SK-N-SH treated with all-trans-retinoic acid at 6 μM for 48 hours (cell line): Measurements from ENCODE around the gene EXD3.

ENCODE experiments used
- SNAI2 ChIP-seq: fragments of 250-450 bp; sonication (Bioruptor Pico); IDR thresholded peaks from 2 replicates; pipeline ENCODE4 v1.5.0; 2020; ENCODE audit warnings: mild to moderate bottlenecking, moderate library complexity
- ZFP3 ChIP-seq: fragments of 250-450 bp; sonication (Bioruptor Pico); IDR thresholded peaks from 2 replicates; pipeline ENCODE4 v1.5.0; 2020; ENCODE audit warnings: mild to moderate bottlenecking, moderate library complexity
- ZFP30 ChIP-seq: fragments of 450-650 bp; formaldehyde crosslinking; IDR thresholded peaks from 2 replicates; pipeline ENCODE4 v1.5.0; 2022; ENCODE audit warnings: mild to moderate bottlenecking, moderate library complexity
- ZNF8 ChIP-seq: fragments of 450-650 bp; formaldehyde crosslinking; IDR thresholded peaks from 2 replicates; pipeline ENCODE4 v1.5.0; 2020; ENCODE audit warnings: mild to moderate bottlenecking, moderate library complexity
- TF ChIP-seq, protein P1 (sequence below): fragments of 250-450 bp; sonication (Bioruptor Pico); IDR thresholded peaks from 2 replicates; pipeline ENCODE4 v1.5.0; 2020; ENCODE audit warnings: mild to moderate bottlenecking, moderate library complexity
- TF ChIP-seq, protein P2 (sequence below): fragments of 250-450 bp; sonication (Bioruptor Pico); IDR thresholded peaks from 2 replicates; pipeline ENCODE4 v1.8.0; 2020; ENCODE audit warnings: mild to moderate bottlenecking, moderate library complexity, borderline replicate concordance
- TF ChIP-seq, protein P3 (sequence below): fragments of 250-450 bp; sonication (Bioruptor Pico); IDR thresholded peaks from 2 replicates; pipeline ENCODE4 v1.5.1; 2020; ENCODE audit warnings: low read depth, mild to moderate bottlenecking, moderate library complexity

DNA sequence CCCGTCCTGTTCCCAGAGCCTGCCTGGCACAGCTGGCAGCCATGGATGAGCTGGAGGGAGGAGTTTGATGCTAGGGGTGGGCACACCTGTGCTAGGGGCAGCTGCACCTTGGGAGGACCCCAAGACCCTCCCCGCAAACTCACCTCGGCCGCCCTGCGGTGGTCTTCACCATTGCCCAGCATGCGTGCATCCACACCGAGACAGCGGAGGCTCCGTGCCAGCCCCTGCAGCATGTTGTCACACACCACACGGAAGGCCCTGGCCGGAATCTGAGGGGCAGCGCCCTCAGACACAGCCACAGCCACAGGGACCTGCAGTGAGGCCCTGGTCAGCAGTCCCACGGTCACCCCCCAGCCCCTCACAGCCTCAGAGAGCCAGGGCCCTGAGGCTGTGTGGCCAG, 75.0 kb downstream of the EXD3 start:
- TF ChIP-seq, protein P1, sequence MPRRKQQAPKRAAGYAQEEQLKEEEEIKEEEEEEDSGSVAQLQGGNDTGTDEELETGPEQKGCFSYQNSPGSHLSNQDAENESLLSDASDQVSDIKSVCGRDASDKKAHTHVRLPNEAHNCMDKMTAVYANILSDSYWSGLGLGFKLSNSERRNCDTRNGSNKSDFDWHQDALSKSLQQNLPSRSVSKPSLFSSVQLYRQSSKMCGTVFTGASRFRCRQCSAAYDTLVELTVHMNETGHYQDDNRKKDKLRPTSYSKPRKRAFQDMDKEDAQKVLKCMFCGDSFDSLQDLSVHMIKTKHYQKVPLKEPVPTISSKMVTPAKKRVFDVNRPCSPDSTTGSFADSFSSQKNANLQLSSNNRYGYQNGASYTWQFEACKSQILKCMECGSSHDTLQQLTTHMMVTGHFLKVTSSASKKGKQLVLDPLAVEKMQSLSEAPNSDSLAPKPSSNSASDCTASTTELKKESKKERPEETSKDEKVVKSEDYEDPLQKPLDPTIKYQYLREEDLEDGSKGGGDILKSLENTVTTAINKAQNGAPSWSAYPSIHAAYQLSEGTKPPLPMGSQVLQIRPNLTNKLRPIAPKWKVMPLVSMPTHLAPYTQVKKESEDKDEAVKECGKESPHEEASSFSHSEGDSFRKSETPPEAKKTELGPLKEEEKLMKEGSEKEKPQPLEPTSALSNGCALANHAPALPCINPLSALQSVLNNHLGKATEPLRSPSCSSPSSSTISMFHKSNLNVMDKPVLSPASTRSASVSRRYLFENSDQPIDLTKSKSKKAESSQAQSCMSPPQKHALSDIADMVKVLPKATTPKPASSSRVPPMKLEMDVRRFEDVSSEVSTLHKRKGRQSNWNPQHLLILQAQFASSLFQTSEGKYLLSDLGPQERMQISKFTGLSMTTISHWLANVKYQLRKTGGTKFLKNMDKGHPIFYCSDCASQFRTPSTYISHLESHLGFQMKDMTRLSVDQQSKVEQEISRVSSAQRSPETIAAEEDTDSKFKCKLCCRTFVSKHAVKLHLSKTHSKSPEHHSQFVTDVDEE (CRISPR knock-in tag): no peak
- TF ChIP-seq, protein P2, sequence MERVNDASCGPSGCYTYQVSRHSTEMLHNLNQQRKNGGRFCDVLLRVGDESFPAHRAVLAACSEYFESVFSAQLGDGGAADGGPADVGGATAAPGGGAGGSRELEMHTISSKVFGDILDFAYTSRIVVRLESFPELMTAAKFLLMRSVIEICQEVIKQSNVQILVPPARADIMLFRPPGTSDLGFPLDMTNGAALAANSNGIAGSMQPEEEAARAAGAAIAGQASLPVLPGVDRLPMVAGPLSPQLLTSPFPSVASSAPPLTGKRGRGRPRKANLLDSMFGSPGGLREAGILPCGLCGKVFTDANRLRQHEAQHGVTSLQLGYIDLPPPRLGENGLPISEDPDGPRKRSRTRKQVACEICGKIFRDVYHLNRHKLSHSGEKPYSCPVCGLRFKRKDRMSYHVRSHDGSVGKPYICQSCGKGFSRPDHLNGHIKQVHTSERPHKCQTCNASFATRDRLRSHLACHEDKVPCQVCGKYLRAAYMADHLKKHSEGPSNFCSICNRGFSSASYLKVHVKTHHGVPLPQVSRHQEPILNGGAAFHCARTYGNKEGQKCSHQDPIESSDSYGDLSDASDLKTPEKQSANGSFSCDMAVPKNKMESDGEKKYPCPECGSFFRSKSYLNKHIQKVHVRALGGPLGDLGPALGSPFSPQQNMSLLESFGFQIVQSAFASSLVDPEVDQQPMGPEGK: no peak
- TF ChIP-seq, protein P3, sequence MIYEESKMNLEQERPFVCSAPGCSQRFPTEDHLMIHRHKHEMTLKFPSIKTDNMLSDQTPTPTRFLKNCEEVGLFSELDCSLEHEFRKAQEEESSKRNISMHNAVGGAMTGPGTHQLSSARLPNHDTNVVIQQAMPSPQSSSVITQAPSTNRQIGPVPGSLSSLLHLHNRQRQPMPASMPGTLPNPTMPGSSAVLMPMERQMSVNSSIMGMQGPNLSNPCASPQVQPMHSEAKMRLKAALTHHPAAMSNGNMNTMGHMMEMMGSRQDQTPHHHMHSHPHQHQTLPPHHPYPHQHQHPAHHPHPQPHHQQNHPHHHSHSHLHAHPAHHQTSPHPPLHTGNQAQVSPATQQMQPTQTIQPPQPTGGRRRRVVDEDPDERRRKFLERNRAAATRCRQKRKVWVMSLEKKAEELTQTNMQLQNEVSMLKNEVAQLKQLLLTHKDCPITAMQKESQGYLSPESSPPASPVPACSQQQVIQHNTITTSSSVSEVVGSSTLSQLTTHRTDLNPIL (CRISPR knock-in tag): no peak
- TF ChIP-seq ZNF8 (CRISPR knock-in tag) (no peak), ZFP30 (CRISPR knock-in tag) (no peak), ZFP3 (no peak), SNAI2 (CRISPR knock-in tag) (no peak)
